Activated B cell treated with CpG ODN at 0.5 μM for 24 hours (primary cell): Measurements from ENCODE around the gene C5orf15. TPM values are rescaled to one million over a fixed set of nuclear protein-coding genes. Genes with fewer than 3 reads are reported as not detected.
"Not testable (repeated sequence)": the region's sequence is repeated elsewhere in the genome, so short reads cannot be mapped to it uniquely, and the experiment has no call there.

Source experiments
- ATAC-seq: fragments of 200-7000 bp; cut with Tn5 transposase; one replicate; pipeline ENCODE4 v1.10.0; 2021; ENCODE audit warnings: low read depth, mild to moderate bottlenecking, moderate library complexity
- CTCF ChIA-PET: fragments of 350-600 bp; sonication (Branson Sonifier 250); formaldehyde crosslinking; loops from one replicate; lab custom pipeline; 2021; ENCODE audit warnings: antibody characterized with exemption; lab: Charles Lee
- POLR2A ChIA-PET: fragments of 350-600 bp; sonication (Branson Sonifier 250); formaldehyde crosslinking; loops from one replicate; lab custom pipeline; 2021; ENCODE audit warnings: antibody characterized with exemption; lab: Charles Lee
- DNase-seq: peaks from one replicate; pipeline ENCODE4 v3.0.0; 2022
- H3K27ac Mint-ChIP-seq: one replicate; pipeline ENCODE4 v1.8.0; 2020; ENCODE audit warnings: mixed read lengths
- H3K27me3 Mint-ChIP-seq: one replicate; pipeline ENCODE4 v1.8.0; 2021; ENCODE audit warnings: mixed read lengths
- H3K36me3 Mint-ChIP-seq: one replicate; pipeline ENCODE4 v1.8.0; 2021; ENCODE audit warnings: low read depth, mixed read lengths
- H3K4me1 Mint-ChIP-seq: one replicate; pipeline ENCODE4 v1.8.0; 2021; ENCODE audit warnings: mixed read lengths
- H3K4me3 Mint-ChIP-seq: one replicate; pipeline ENCODE4 v1.8.0; 2020; ENCODE audit warnings: mild to moderate bottlenecking, mixed read lengths
- H3K9me3 Mint-ChIP-seq: one replicate; pipeline ENCODE4 v1.8.0; 2020; ENCODE audit warnings: mixed read lengths
- CTCF ChIP-seq: fragments of 200-600 bp; IDR thresholded peaks from one replicate; pipeline ENCODE4 v1.8.0; 2022; ENCODE audit warnings: antibody characterized with exemption, mild to moderate bottlenecking
- intact Hi-C: fragments of 100-400 bp; cut with micrococcal nuclease; formaldehyde crosslinking; loops from one replicate; pipeline ENCODE4 v1.15.1; 2024
- total RNA-seq: library from RNA; stranded (reverse); gene quantifications from 2 replicates; pipeline ENCODE4 v1.2.3, GENCODE V29; 2022

C5orf15 gene
- total RNA-seq, 1 donor from 2014 or later, result 25.7 TPM

GRCh38 chr5:133978943-133979342 lies 10.5 kb upstream of the C5orf15 start:
- DNase-seq, result no peak
- Mint-ChIP-seq H3K36me3 (peaks cover 67% of the 10 kb centered on the region), H3K4me3 (no peak overlapping the region), H3K4me1 (peaks cover 29% of the 10 kb centered on the region), H3K27me3 (no peaks in the 10 kb centered on the region), H3K9me3 (no peaks in the 10 kb centered on the region), H3K27ac (no peak overlapping the region)
- no peak for TF ChIP-seq CTCF
- ATAC-seq, result no peak
- intact Hi-C loops, result loop anchor here (10.0 kb wide), 1 partner anchor 554 kb away; no protein-coding TSS in a partner anchor
- POLR2A ChIA-PET, result interaction anchor here (0.7 to 3.7 kb wide), 3 partner anchors 9 to 90 kb away, joined by 4 to 16 read pairs (median 6); partner anchors contain the start of genes C5orf15 and VDAC1
- CTCF ChIA-PET, result interaction anchor here (0.6 to 3.0 kb wide), 12 partner anchors 9 to 868 kb away, joined by 3 to 20 read pairs (median 5); partner anchors contain the start of gene C5orf15

DNA sequence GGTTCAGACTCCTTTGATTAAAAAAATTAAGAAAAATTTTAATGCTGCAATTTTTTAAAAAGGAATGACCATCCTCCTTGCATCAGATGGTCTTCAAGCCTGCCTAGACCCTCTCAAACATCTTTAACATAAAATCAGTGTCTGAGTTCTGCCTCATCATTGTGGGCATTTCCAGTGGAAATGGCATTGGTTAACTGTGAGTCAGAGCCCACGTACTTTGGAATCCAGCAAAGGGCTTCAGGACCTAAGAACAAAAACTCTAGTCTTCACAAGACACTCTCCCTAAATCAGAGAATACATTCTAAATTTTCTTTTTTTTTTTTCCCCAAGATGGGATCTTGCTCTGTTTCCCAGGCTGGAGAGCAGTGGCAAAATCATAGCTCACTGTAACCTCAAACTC lies 9.4 kb upstream of the C5orf15 start:
- ChIA-PET POLR2A (interaction anchor here (0.8 to 3.7 kb wide), 3 partner anchors 8 to 868 kb away, joined by 3 to 16 read pairs (median 7); partner anchors contain the start of genes C5orf15, C5orf24 and VDAC1), CTCF (interaction anchor here (1.3 to 3.0 kb wide), 8 partner anchors 8 to 554 kb away, joined by 3 to 20 read pairs (median 6); partner anchors contain the start of gene C5orf15)
- ATAC-seq (no peak), DNase-seq (no peak)
- no peak for TF ChIP-seq CTCF
- Mint-ChIP-seq H3K27me3 (no peaks in the 10 kb centered on the region), H3K4me3 (no peak overlapping the region), H3K27ac (peak overlapping the region; percentile 68), H3K4me1 (peaks cover 29% of the 10 kb centered on the region), H3K36me3 (peaks cover 69% of the 10 kb centered on the region), H3K9me3 (no peaks in the 10 kb centered on the region)
- intact Hi-C loops, result loop anchor here (10.0 kb wide), 1 partner anchor 553 kb away; no protein-coding TSS in a partner anchor

DNA sequence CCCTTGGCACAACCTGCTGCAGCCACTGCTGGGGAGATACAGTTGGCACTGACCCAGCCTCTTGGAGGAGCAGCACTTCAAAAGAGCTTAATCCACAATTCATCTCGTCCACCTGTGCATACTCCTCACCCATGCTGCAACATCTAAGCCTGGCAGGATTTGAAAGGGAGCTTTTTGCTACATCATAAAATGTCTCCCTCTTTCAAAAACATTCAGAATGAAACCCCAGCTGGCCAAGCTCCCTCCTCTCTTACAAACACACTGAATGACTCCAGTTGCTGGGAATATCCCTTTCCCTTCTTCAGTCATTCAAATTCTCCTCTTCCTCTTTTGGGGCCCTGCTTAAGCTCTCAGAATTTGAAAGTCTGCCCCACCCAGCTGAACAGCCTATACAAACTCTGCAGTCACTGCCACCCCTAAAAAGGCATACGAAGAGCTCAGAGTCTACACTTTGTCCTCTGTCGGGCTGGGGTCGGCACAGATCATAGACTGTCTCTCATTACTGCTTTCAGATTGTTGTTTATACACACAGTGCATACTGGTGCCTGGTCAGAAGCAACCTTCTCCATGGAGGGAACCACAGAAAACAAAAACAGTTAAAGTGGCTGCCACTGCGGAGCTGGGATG lies 8.8 kb upstream of the C5orf15 start:
- ATAC-seq (peak; percentile 54), DNase-seq (no peak)
- POLR2A ChIA-PET, result interaction anchor here (0.7 to 3.7 kb wide), 5 partner anchors 8 to 868 kb away, joined by 3 to 16 read pairs (median 5); partner anchors contain the start of genes C5orf15, C5orf24 and VDAC1
- Mint-ChIP-seq H3K4me1 (peaks cover 29% of the 10 kb centered on the region), H3K4me3 (no peak overlapping the region), H3K9me3 (no peaks in the 10 kb centered on the region), H3K36me3 (peaks cover 70% of the 10 kb centered on the region), H3K27me3 (no peaks in the 10 kb centered on the region), H3K27ac (peak overlapping the region; percentile 68)
- CTCF ChIA-PET, result interaction anchor here (0.8 to 2.0 kb wide), 5 partner anchors 23 to 554 kb away, joined by 3 to 6 read pairs (median 5); no protein-coding TSS in a partner anchor
- TF ChIP-seq CTCF, result no peak
- intact Hi-C loops, result loop anchor here (10.0 kb wide), 1 partner anchor 552 kb away; no protein-coding TSS in a partner anchor

DNA sequence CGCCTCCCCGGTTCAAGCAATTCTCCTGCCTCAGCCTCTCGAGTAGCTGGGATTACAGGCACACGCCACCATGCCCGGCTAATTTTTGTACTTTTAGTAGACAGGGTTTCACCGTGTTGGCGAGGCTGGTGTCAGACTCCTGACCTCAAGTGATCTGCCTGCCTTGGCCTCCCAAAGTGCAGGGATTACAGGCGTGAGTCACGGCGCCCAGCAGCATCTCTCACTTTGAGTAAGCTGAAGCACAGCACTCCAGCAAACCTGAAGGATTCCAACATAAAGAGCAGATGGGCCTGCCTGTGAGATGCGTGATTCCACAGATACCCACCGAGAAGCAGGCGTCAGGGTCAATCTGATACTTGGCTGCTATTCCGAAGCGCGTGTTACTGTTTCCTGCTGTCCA lies 7.1 kb upstream of the C5orf15 start:
- Mint-ChIP-seq H3K36me3 (peaks cover 67% of the 10 kb centered on the region), H3K4me1 (peaks cover 31% of the 10 kb centered on the region)
- H3K9me3 Mint-ChIP-seq, ATAC-seq, H3K4me3 Mint-ChIP-seq, DNase-seq, H3K27me3 Mint-ChIP-seq, POLR2A ChIA-PET, H3K27ac Mint-ChIP-seq: not testable (repeated sequence)
- CTCF ChIA-PET, result interaction anchor here (1.7 kb wide), 1 partner anchor 421 kb away, joined by 4 read pairs; no protein-coding TSS in a partner anchor
- intact Hi-C loops, result loop anchor here (10.0 kb wide), 1 partner anchor 551 kb away; no protein-coding TSS in a partner anchor

GRCh38 chr5:133974142-133974541 lies 5.7 kb upstream of the C5orf15 start:
- Mint-ChIP-seq H3K9me3 (no peaks in the 10 kb centered on the region), H3K36me3 (peaks cover 64% of the 10 kb centered on the region), H3K4me3 (no peak overlapping the region), H3K4me1 (peaks cover 39% of the 10 kb centered on the region), H3K27ac (no peak overlapping the region), H3K27me3 (no peaks in the 10 kb centered on the region)
- POLR2A ChIA-PET, result interaction anchor here (0.7 kb wide), 1 partner anchor 606 kb away, joined by 3 read pairs; no protein-coding TSS in a partner anchor
- ATAC-seq (no peak), DNase-seq (no peak)
- intact Hi-C loops, result loop anchor here (10.0 kb wide), 1 partner anchor 549 kb away; no protein-coding TSS in a partner anchor
- CTCF ChIA-PET, result no interaction called here
- no peak for TF ChIP-seq CTCF
